ENCODE data around the gene HMGN3.

HMGN3 gene

GRCh38 chr6:79184641-79185040, 49.8 kb downstream of the HMGN3 start:
- DNase-seq (ENCODE audit: low spot score) = no peak

- DNase-seq (ENCODE audit: low spot score) = no peak
Measured at GRCh38 chr6:79184086-79184485, 50.4 kb downstream of the HMGN3 start.

GRCh38 chr6:79180052-79180451, 54.4 kb downstream of the HMGN3 start:
- no peak for DNase-seq (ENCODE audit: low spot score)

GRCh38 chr6:79173378-79173777, 61.1 kb downstream of the HMGN3 start:
- DNase-seq (ENCODE audit: low spot score) = no peak

GRCh38 chr6:79170959-79171358, 63.5 kb downstream of the HMGN3 start:
- DNase-seq (ENCODE audit: low spot score) = no peak

GRCh38 chr6:79170431-79170830, 64.1 kb downstream of the HMGN3 start:
- no peak for DNase-seq (ENCODE audit: low spot score)

- DNase-seq (ENCODE audit: low spot score) = no peak
Measured at GRCh38 chr6:79168695-79168980, 65.8 kb downstream of the HMGN3 start.

- DNase-seq (ENCODE audit: low spot score) = no peak
Measured at GRCh38 chr6:79167931-79168694, 66.4 kb downstream of the HMGN3 start.

GRCh38 chr6:79159846-79160245, 74.6 kb downstream of the HMGN3 start:
- no peak for DNase-seq (ENCODE audit: low spot score)

- DNase-seq (ENCODE audit: low spot score) = no peak
Measured at GRCh38 chr6:79158856-79159516, 75.5 kb downstream of the HMGN3 start.

- no peak for DNase-seq (ENCODE audit: low spot score)
Measured at GRCh38 chr6:79157961-79158644, 76.4 kb downstream of the HMGN3 start.

- no peak for DNase-seq (ENCODE audit: low spot score)
Measured at GRCh38 chr6:79152269-79152737, 82.2 kb downstream of the HMGN3 start.

Data from LoVo (cell line).